ENCODE results near the gene TAS2R8. TPM values are rescaled to one million over a fixed set of nuclear protein-coding genes. Genes with fewer than 3 reads are reported as not detected.
"Not testable (repeated sequence)": the region's sequence is repeated elsewhere in the genome, so short reads cannot be mapped to it uniquely, and the experiment has no call there.

TAS2R8 gene
- total RNA-seq, 1 donor from 2014 or later: 0.08 TPM

GRCh38 chr12:10811883-10812536 lies 4.9 kb upstream of the TAS2R8 start:
- H3K36me3 ChIP-seq (ENCODE audit: control insufficient read depth, insufficient read depth, low read length): no peaks in the 10 kb centered on the region
- no peaks in the 10 kb centered on the region for H3K27me3 ChIP-seq (ENCODE audit: control insufficient read depth, insufficient read depth, low read length)
- no peak for TF ChIP-seq CTCF (IDR thresholded peaks at IDR 0.05; ENCODE audit: insufficient read depth, low read length, poor library complexity, severe bottlenecking)
- H3K4me3 ChIP-seq (ENCODE audit: low read depth, low read length): no peak overlapping the region
- DNase-seq (ENCODE audit: low read depth): no peak

GRCh38 chr12:10810068-10810467 lies 3.0 kb upstream of the TAS2R8 start, which contains the start of gene TAS2R9:
Gene TAS2R9, minus strand, starts transcription at chr12:10810168. Its CDS starts 93 bp downstream, at chr12:10810075.
- Histone ChIP-seq H3K27me3 (ENCODE audit: control insufficient read depth, insufficient read depth, low read length) (no peaks in the 10 kb centered on the region), H3K4me3 (ENCODE audit: low read depth, low read length) (no peak within 1 kb of the TSS), H3K36me3 (ENCODE audit: control insufficient read depth, insufficient read depth, low read length) (no peaks in the 10 kb centered on the region)
- no peak for DNase-seq (ENCODE audit: low read depth)
- no peak for TF ChIP-seq CTCF (IDR thresholded peaks at IDR 0.05; ENCODE audit: insufficient read depth, low read length, poor library complexity, severe bottlenecking)

GRCh38 chr12:10802587-10802986 lies 4.5 kb downstream of the TAS2R8 start, which contains the start of gene TAS2R7:
Gene TAS2R7, minus strand, starts transcription at chr12:10802627. Its CDS starts 57 bp downstream, at chr12:10802570.
- Histone ChIP-seq H3K27me3 (ENCODE audit: control insufficient read depth, insufficient read depth, low read length) (no peaks in the 10 kb centered on the region), H3K4me3 (ENCODE audit: low read depth, low read length) (no peak within 1 kb of the TSS), H3K36me3 (ENCODE audit: control insufficient read depth, insufficient read depth, low read length) (no peaks in the 10 kb centered on the region)
- no peak for TF ChIP-seq CTCF (IDR thresholded peaks at IDR 0.05; ENCODE audit: insufficient read depth, low read length, poor library complexity, severe bottlenecking)
- no peak for DNase-seq (ENCODE audit: low read depth)

GRCh38 chr12:10801741-10802140 lies 5.3 kb downstream of the TAS2R8 start:
- TF ChIP-seq CTCF (IDR thresholded peaks at IDR 0.05; ENCODE audit: insufficient read depth, low read length, poor library complexity, severe bottlenecking): no peak
- DNase-seq (ENCODE audit: low read depth): no peak
- Histone ChIP-seq H3K4me3 (ENCODE audit: low read depth, low read length) (no peak overlapping the region), H3K36me3 (ENCODE audit: control insufficient read depth, insufficient read depth, low read length) (no peaks in the 10 kb centered on the region), H3K27me3 (ENCODE audit: control insufficient read depth, insufficient read depth, low read length) (no peaks in the 10 kb centered on the region)

GRCh38 chr12:10794222-10794621 lies 12.9 kb downstream of the TAS2R8 start:
- Histone ChIP-seq H3K4me3 (ENCODE audit: low read depth, low read length) (no peak overlapping the region), H3K27me3 (ENCODE audit: control insufficient read depth, insufficient read depth, low read length) (no peaks in the 10 kb centered on the region), H3K36me3 (ENCODE audit: control insufficient read depth, insufficient read depth, low read length) (no peaks in the 10 kb centered on the region)
- TF ChIP-seq CTCF (IDR thresholded peaks at IDR 0.05; ENCODE audit: insufficient read depth, low read length, poor library complexity, severe bottlenecking): no peak
- no peak for DNase-seq (ENCODE audit: low read depth)

GRCh38 chr12:10791769-10792168 lies 15.3 kb downstream of the TAS2R8 start:
- not testable (repeated sequence) for H3K36me3 ChIP-seq (ENCODE audit: control insufficient read depth, insufficient read depth, low read length); DNase-seq (ENCODE audit: low read depth); H3K4me3 ChIP-seq (ENCODE audit: low read depth, low read length); H3K27me3 ChIP-seq (ENCODE audit: control insufficient read depth, insufficient read depth, low read length)

All from kidney epithelial cell (primary cell).